Measurements from ENCODE around the gene OPN5. TPM values are rescaled to one million over a fixed set of nuclear protein-coding genes. Genes with fewer than 3 reads are reported as not detected.

OPN5 gene
- total RNA-seq, 1 donor: under 0.01 TPM

DNA sequence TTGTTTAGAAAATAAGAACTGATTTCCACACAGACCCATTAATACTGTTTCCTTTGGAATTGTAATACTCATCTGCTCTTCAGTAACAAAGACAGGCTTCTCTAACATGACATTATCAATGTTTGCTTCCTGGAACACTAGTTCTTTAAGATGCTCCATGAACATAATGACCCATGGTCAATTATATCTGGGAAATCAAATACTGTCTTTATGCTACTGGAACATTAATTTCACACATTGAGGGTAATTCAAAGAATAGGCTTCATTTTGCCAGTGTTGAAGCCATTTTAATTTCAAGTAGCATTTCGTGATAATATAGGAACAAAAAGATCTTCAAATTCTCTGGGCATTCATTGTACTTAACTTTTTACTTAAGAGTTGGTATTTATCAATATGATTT, 80.9 kb downstream of the OPN5 start:
- DNase-seq (ENCODE audit: low read depth): no peak
- TF ChIP-seq, protein P1, sequence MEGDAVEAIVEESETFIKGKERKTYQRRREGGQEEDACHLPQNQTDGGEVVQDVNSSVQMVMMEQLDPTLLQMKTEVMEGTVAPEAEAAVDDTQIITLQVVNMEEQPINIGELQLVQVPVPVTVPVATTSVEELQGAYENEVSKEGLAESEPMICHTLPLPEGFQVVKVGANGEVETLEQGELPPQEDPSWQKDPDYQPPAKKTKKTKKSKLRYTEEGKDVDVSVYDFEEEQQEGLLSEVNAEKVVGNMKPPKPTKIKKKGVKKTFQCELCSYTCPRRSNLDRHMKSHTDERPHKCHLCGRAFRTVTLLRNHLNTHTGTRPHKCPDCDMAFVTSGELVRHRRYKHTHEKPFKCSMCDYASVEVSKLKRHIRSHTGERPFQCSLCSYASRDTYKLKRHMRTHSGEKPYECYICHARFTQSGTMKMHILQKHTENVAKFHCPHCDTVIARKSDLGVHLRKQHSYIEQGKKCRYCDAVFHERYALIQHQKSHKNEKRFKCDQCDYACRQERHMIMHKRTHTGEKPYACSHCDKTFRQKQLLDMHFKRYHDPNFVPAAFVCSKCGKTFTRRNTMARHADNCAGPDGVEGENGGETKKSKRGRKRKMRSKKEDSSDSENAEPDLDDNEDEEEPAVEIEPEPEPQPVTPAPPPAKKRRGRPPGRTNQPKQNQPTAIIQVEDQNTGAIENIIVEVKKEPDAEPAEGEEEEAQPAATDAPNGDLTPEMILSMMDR (IDR thresholded peaks at IDR 0.05; ENCODE audit: insufficient read depth, low read length): no peak
- no peak overlapping the region for H3K4me3 ChIP-seq (ENCODE audit: low read depth, low read length)

DNA sequence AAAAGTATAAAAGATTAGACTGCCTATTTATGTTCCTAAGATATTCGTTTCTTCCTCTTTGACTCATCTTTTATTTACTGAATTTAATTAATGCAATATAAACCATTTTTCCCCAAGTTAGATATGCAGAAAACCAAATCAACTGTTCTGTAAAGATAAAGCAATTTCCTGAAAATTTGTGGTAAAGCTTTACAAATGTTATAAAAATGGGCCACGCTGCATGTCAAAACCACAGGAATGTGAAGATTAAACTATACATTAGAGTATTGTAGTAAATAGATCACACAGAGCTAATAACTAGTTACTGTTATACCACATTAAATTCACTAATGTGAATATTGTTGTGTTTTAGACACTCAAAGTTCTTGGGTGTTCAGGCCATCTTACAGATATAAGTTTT, 83.4 kb downstream of the OPN5 start:
- no peak overlapping the region for H3K4me3 ChIP-seq (ENCODE audit: low read depth, low read length)
- DNase-seq (ENCODE audit: low read depth): no peak
- TF ChIP-seq, protein P1 (IDR thresholded peaks at IDR 0.05; ENCODE audit: insufficient read depth, low read length): no peak

DNA sequence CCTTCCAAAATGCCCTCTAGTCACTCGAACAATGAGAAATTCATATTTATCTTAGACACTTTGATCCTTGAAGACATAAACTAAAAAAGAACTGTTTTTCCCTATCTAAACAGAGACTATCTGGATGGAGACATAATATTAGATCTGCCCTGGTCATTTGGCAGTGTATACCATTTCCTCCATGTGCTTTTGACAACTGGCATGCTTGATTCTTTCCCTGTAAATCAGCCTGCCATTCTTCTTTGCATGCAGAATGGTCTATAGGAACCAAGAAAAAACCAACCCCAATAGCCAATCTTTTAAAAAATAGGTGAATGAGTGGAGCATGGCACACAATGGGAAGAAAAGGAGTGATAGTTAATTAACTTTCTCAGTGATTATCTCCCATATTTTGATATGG, 93.8 kb downstream of the OPN5 start:
- no peak for DNase-seq (ENCODE audit: low read depth)
- H3K4me3 ChIP-seq (ENCODE audit: low read depth, low read length): no peak overlapping the region
- TF ChIP-seq, protein P1 (IDR thresholded peaks at IDR 0.05; ENCODE audit: insufficient read depth, low read length): no peak

Small RNA genes lying within 50 kb of the gene (small RNA-seq; reads per million reads assigned to genes)
- gene RNU1-105P: not detected

Other genes with a start within 250 kb of the OPN5 start
- 0.82 and 2.7 TPM in 2 replicates for gene ADGRF4, start 83.5 kb upstream of the OPN5 start, total RNA-seq (ENCODE audit: low replicate concordance)

All from fibroblast of the aortic adventitia (primary cell).